H9 (cell line): ENCODE data around the gene PIAS1. TPM values are rescaled to one million over a fixed set of nuclear protein-coding genes. Genes with fewer than 3 reads are reported as not detected.

Experiments
- DNase-seq: peaks from one replicate; pipeline ENCODE4 v3.0.0-alpha.2; 2017
- H2AFZ ChIP-seq: one replicate; pipeline ENCODE4 v1.6.1; 2013; ENCODE audit warnings: mild to moderate bottlenecking, low read length, control low read depth, moderate library complexity
- H2AK5ac ChIP-seq: 2 replicates; pipeline ENCODE4 v1.6.1; 2013; ENCODE audit warnings: low read length, control low read depth, mixed read lengths; ENCODE audit not compliant: insufficient read length
- H2BK120ac ChIP-seq: one replicate; pipeline ENCODE4 v1.6.1; 2013; ENCODE audit warnings: low read depth, mild to moderate bottlenecking, low read length, control low read depth, inconsistent platforms; ENCODE audit not compliant: poor library complexity, severe bottlenecking
- H2BK12ac ChIP-seq: 2 replicates; pipeline ENCODE4 v1.6.1; 2013; ENCODE audit warnings: low read length, control low read depth, mixed read lengths, low read depth; ENCODE audit not compliant: insufficient read length
- H2BK15ac ChIP-seq: 2 replicates; pipeline ENCODE4 v1.6.1; 2013; ENCODE audit warnings: low read depth, low read length, control low read depth
- H2BK20ac ChIP-seq: one replicate; pipeline ENCODE4 v1.6.1; 2013; ENCODE audit warnings: low read depth, mild to moderate bottlenecking, low read length, control low read depth, inconsistent platforms; ENCODE audit not compliant: poor library complexity, severe bottlenecking
- H2BK5ac ChIP-seq: 2 replicates; pipeline ENCODE4 v1.6.1; 2013; ENCODE audit warnings: low read length, control low read depth, mixed read lengths; ENCODE audit not compliant: insufficient read length
- H3K14ac ChIP-seq: 2 replicates; pipeline ENCODE4 v1.6.1; 2013; ENCODE audit warnings: low read length, control low read depth; ENCODE audit not compliant: insufficient read depth
- H3K18ac ChIP-seq: 2 replicates; pipeline ENCODE4 v1.6.1; 2013; ENCODE audit warnings: low read depth, mild to moderate bottlenecking, mixed read lengths, low read length, control low read depth; ENCODE audit not compliant: insufficient read length
- H3K23ac ChIP-seq: 2 replicates; pipeline ENCODE4 v1.6.1; 2013; ENCODE audit warnings: low read length, control low read depth, mixed read lengths, low read depth; ENCODE audit not compliant: insufficient read length
- H3K23me2 ChIP-seq: 2 replicates; pipeline ENCODE4 v1.6.1; 2013; ENCODE audit warnings: low read depth, mild to moderate bottlenecking, mixed read lengths, low read length, control low read depth; ENCODE audit not compliant: insufficient read length, poor library complexity, severe bottlenecking
- H3K27ac ChIP-seq: 2 replicates; pipeline ENCODE4 v1.5.1; 2013; ENCODE audit warnings: low read length, control low read depth, mixed read lengths, low read depth; ENCODE audit not compliant: insufficient read length
- H3K27me3 ChIP-seq: 2 replicates; pipeline ENCODE4 v1.6.1; 2013; ENCODE audit warnings: low read length, control low read depth, inconsistent platforms; ENCODE audit not compliant: insufficient read depth
- H3K4ac ChIP-seq: 2 replicates; pipeline ENCODE4 v1.6.1; 2013; ENCODE audit warnings: low read depth, mild to moderate bottlenecking, control low read depth, inconsistent platforms, low read length, moderate library complexity
- H3K4me1 ChIP-seq: 2 replicates; pipeline ENCODE4 v1.6.1; 2013; ENCODE audit warnings: low read length, control low read depth, inconsistent platforms; ENCODE audit not compliant: insufficient read depth
- H3K4me2 ChIP-seq: 2 replicates; pipeline ENCODE4 v1.6.1; 2013; ENCODE audit warnings: low read length, control low read depth, mixed read lengths; ENCODE audit not compliant: insufficient read length, insufficient read depth
- H3K56ac ChIP-seq: 2 replicates; pipeline ENCODE4 v1.6.1; 2013; ENCODE audit warnings: low read depth, mild to moderate bottlenecking, mixed read lengths, low read length, control low read depth; ENCODE audit not compliant: insufficient read length
- H3K79me1 ChIP-seq: 2 replicates; pipeline ENCODE4 v1.6.1; 2013; ENCODE audit warnings: low read depth, mild to moderate bottlenecking, moderate library complexity, low read length, control low read depth, inconsistent platforms; ENCODE audit not compliant: insufficient read depth, poor library complexity, severe bottlenecking
- H3K79me2 ChIP-seq: 2 replicates; pipeline ENCODE4 v1.6.1; 2013; ENCODE audit warnings: low read length, control low read depth, inconsistent platforms; ENCODE audit not compliant: insufficient read depth
- H3K9ac ChIP-seq: 2 replicates; pipeline ENCODE4 v1.6.1; 2013; ENCODE audit warnings: low read length, control low read depth, mixed read lengths; ENCODE audit not compliant: insufficient read length; ENCODE audit errors: extremely low read depth
- H3K9me3 ChIP-seq: one replicate; pipeline ENCODE4 v1.6.1; 2013; ENCODE audit warnings: low read depth, low read length, inconsistent platforms; ENCODE audit not compliant: control insufficient read depth
- H3T11ph ChIP-seq: one replicate; pipeline ENCODE4 v1.6.1; 2013; ENCODE audit warnings: mild to moderate bottlenecking, low read length, control low read depth, inconsistent platforms
- H4K20me1 ChIP-seq: one replicate; pipeline ENCODE4 v1.6.1; 2013; ENCODE audit not compliant: control insufficient read depth, insufficient read length, insufficient read depth
- H4K5ac ChIP-seq: 2 replicates; pipeline ENCODE4 v1.6.1; 2013; ENCODE audit warnings: low read depth, mild to moderate bottlenecking, mixed read lengths, low read length, control low read depth; ENCODE audit not compliant: insufficient read length
- H4K8ac ChIP-seq: replicated peaks from 2 replicates; pipeline ENCODE4 v1.6.1; 2013; ENCODE audit warnings: low read length, control low read depth, mixed read lengths, low read depth; ENCODE audit not compliant: insufficient read length
- H4K91ac ChIP-seq: 2 replicates; pipeline ENCODE4 v1.6.1; 2013; ENCODE audit warnings: low read depth, mild to moderate bottlenecking, moderate library complexity, mixed read lengths, low read length, control low read depth; ENCODE audit not compliant: insufficient read length
- H3K27ac Mint-ChIP-seq, 3 experiments: 2 replicates in 2 of 3; 3 replicates in 1 of 3; pipeline ENCODE4 v1.8.0; 2020 to 2021; ENCODE audit warnings: mixed read lengths in 3 of 3, mild to moderate bottlenecking in 1 of 3, moderate library complexity in 1 of 3
- H3K27me3 Mint-ChIP-seq: 2 replicates; pipeline ENCODE4 v1.8.0; 2021; ENCODE audit warnings: low read depth, mild to moderate bottlenecking, moderate library complexity, mixed read lengths
- H3K36me3 Mint-ChIP-seq, 3 experiments: 2 replicates in 2 of 3; 3 replicates in 1 of 3; pipeline ENCODE4 v1.8.0; 2020 to 2021; ENCODE audit warnings: low read depth in 3 of 3, mixed read lengths in 3 of 3; ENCODE audit not compliant: insufficient read depth in 1 of 3
- H3K4me1 Mint-ChIP-seq, 2 experiments: 2 replicates each; pipeline ENCODE4 v1.8.0; 2020; ENCODE audit warnings: mixed read lengths in 2 of 2
- H3K4me3 Mint-ChIP-seq, 2 experiments: 2 replicates in 1 of 2; 3 replicates in 1 of 2; pipeline ENCODE4 v1.8.0; 2020 to 2021; ENCODE audit warnings: mild to moderate bottlenecking in 2 of 2, mixed read lengths in 2 of 2, moderate library complexity in 1 of 2
- H3K9me3 Mint-ChIP-seq, 2 experiments: 2 replicates in 1 of 2; 3 replicates in 1 of 2; pipeline ENCODE4 v1.8.0; 2020; ENCODE audit warnings: mild to moderate bottlenecking in 2 of 2, mixed read lengths in 2 of 2, moderate library complexity in 1 of 2
- CTCF ChIP-seq: fragments of 200-600 bp; sonication (generic); conservative IDR thresholded peaks from 3 replicates; pipeline ENCODE4 v1.8.0; 2021; ENCODE audit warnings: antibody characterized with exemption, mild to moderate bottlenecking
- whole genome bisulfite sequencing: extraction: QIAGEN DNeasy Blood & Tissue Kit; methylation state at CpG from one replicate; pipeline ENCODE4 v1.1.7; 2013; ENCODE audit warnings: missing lambda C conversion rate, low lambda C conversion rate, mixed read lengths; ENCODE audit not compliant: insufficient read length; ENCODE audit errors: extremely low coverage; 5-methylcytosine and 5-hydroxymethylcytosine counted together
- total RNA-seq: library from RNA; stranded (reverse); gene quantifications from 2 replicates; pipeline ENCODE4 v1.2.1, GENCODE V29; 2021

The PIAS1 gene
- total RNA-seq, 1 experiment from 2014 or later, result 31.1 TPM

- no peak overlapping the region for H4K91ac ChIP-seq
- H3K23me2 ChIP-seq, result no peaks in the 10 kb centered on the region
- no peak overlapping the region for H4K5ac ChIP-seq
- no peaks in the 10 kb centered on the region for H3K9me3 ChIP-seq
- H3K9me3 Mint-ChIP-seq, result no peaks in the 10 kb centered on the region
- H3K79me2 ChIP-seq, result no peaks in the 10 kb centered on the region
- no peak overlapping the region for H2BK12ac ChIP-seq
- H2AK5ac ChIP-seq, result no peak overlapping the region
- WGBS, result no CpG with 5 or more reads among the region's 4 CpGs
- no peak overlapping the region for H2BK5ac ChIP-seq
- no peak overlapping the region for H3K4ac ChIP-seq
- no peak overlapping the region for H3K4me3 Mint-ChIP-seq
- no peak for TF ChIP-seq CTCF
- peaks cover 14 to 15% of the 10 kb centered on the region in 2 experiments for H3K4me1 Mint-ChIP-seq
- H3K14ac ChIP-seq, result no peak overlapping the region
- no peak overlapping the region for H4K8ac ChIP-seq
- H3K4me2 ChIP-seq, result no peak overlapping the region
- no peak overlapping the region for H3K9ac ChIP-seq
- no peak overlapping the region for H3K18ac ChIP-seq
- no peaks in the 10 kb centered on the region; the same call in 1 of the 2 replicates for H3K4me1 ChIP-seq
- no peak overlapping the region for H2BK20ac ChIP-seq
- H3T11ph ChIP-seq, result no peak overlapping the region
- H3K27me3 Mint-ChIP-seq, result no peaks in the 10 kb centered on the region
- DNase-seq, result no peak
- H3K23ac ChIP-seq, result no peak overlapping the region
- H2AFZ ChIP-seq, result no peak overlapping the region
- no peaks in the 10 kb centered on the region for H3K79me1 ChIP-seq
- H2BK120ac ChIP-seq, result no peak overlapping the region
- H3K27ac Mint-ChIP-seq, result peak overlapping the region in 1 of 3 experiments; percentile 79; a peak in 1 of 7 replicates
- H4K20me1 ChIP-seq, result no peaks in the 10 kb centered on the region
- no peak overlapping the region for H2BK15ac ChIP-seq
- no peak overlapping the region for H3K27ac ChIP-seq
- H3K56ac ChIP-seq, result no peak overlapping the region
- peaks cover 17 to 48% (median 37%) of the 10 kb centered on the region in 3 experiments; a peak in 6 of 7 replicates for H3K36me3 Mint-ChIP-seq
- no peaks in the 10 kb centered on the region for H3K27me3 ChIP-seq
Observed at GRCh38 chr15:68190048-68190447, 135.9 kb downstream of the PIAS1 start.
